GM12878 (cell line): ENCODE data around the gene DIO3. TPM values are rescaled to one million over a fixed set of nuclear protein-coding genes. Genes with fewer than 3 reads are reported as not detected.

Experiments
- ATAC-seq: fragments of 200-7000 bp; cut with Tn5 transposase; 3 replicates; pipeline ENCODE4 v1.9.1; 2020; ENCODE audit warnings: mild to moderate bottlenecking, moderate library complexity
- BruUV-seq: library from RNA; stranded (reverse); fragments of 400-500 nt; replicated peaks from 2 replicates; lab custom pipeline; 2021; lab: Mats Ljungman, UMichigan
- CTCF ChIA-PET: fragments of 300-600 bp; sonication (Branson Sonifier 250); formaldehyde crosslinking; extraction: SDS; loops from one replicate; lab custom pipeline; 2021; ENCODE audit warnings: inconsistent platforms; lab: Yijun Ruan, JAX
- POLR2A ChIA-PET: fragments of 350-600 bp; formaldehyde crosslinking; extraction: SDS; loops from one replicate; lab custom pipeline; 2021; ENCODE audit warnings: inconsistent platforms; lab: Charles Lee
- RAD21 ChIA-PET: fragments of 300-600 bp; sonication (Branson Sonifier 250); formaldehyde crosslinking; loops from one replicate; lab custom pipeline; 2023; ENCODE audit warnings: antibody characterized with exemption; ENCODE audit not compliant: unreplicated experiment; lab: Charles Lee
- SMC1A ChIA-PET: fragments of 300-600 bp; sonication (Branson Sonifier 250); formaldehyde crosslinking; loops from one replicate; lab custom pipeline; 2023; ENCODE audit not compliant: unreplicated experiment, uncharacterized antibody; lab: Charles Lee
- DNase-seq: peaks from one replicate; pipeline ENCODE4 v3.0.0-alpha.2; 2011; ENCODE audit warnings: low read depth, low spot score
- FAIRE-seq: peaks from 3 replicates; lab custom pipeline; 2011; peaks lifted over from hg19 to GRCh38; lab: Jason Lieb, UNC
- H2AFZ ChIP-seq: 2 replicates; pipeline ENCODE4 v1.6.0; 2011; ENCODE audit warnings: low read depth, low read length, control low read depth; ENCODE audit not compliant: control insufficient read depth
- H3K27ac ChIP-seq: 2 replicates; pipeline ENCODE4 v1.5.1; 2011; ENCODE audit warnings: control low read depth; ENCODE audit not compliant: control insufficient read depth, insufficient read depth
- H3K27me3 ChIP-seq, 2 experiments: replicated peaks in 1 of 2; 2 replicates each; pipeline versions ENCODE4 v1.6.0 to v1.6.1; 2011; ENCODE audit warnings: low read length in 1 of 2; ENCODE audit not compliant: control insufficient read depth in 2 of 2, insufficient read depth in 2 of 2
- H3K36me3 ChIP-seq, 2 experiments: 2 replicates each; pipeline ENCODE4 v1.5.1; 2011; ENCODE audit warnings: low read length in 1 of 2; ENCODE audit not compliant: control insufficient read depth in 2 of 2, insufficient read depth in 2 of 2
- H3K4me1 ChIP-seq: 2 replicates; pipeline ENCODE4 v1.6.1; 2011; ENCODE audit warnings: mild to moderate bottlenecking, low read length, moderate library complexity, mixed read lengths; ENCODE audit not compliant: control insufficient read depth, insufficient read depth
- H3K4me2 ChIP-seq: 2 replicates; pipeline ENCODE4 v1.6.0; 2011; ENCODE audit warnings: control low read depth; ENCODE audit not compliant: control insufficient read depth, insufficient read depth
- H3K4me3 ChIP-seq: fragments of 200-600 bp; sonication (generic); 2 replicates; pipeline ENCODE4 v1.5.1; 2016
- H3K79me2 ChIP-seq: 2 replicates; pipeline ENCODE4 v1.6.0; 2011; ENCODE audit warnings: low read length; ENCODE audit not compliant: control insufficient read depth, insufficient read depth
- H3K9ac ChIP-seq: 2 replicates; pipeline ENCODE4 v1.8.0; 2011; ENCODE audit warnings: low read length, control low read depth, mixed read lengths; ENCODE audit not compliant: control insufficient read depth, insufficient read depth
- H3K9me3 ChIP-seq: replicated peaks from 3 replicates; pipeline ENCODE4 v1.5.1; 2011; ENCODE audit warnings: mild to moderate bottlenecking, low read length; ENCODE audit not compliant: control insufficient read depth, insufficient read depth
- H4K20me1 ChIP-seq: 2 replicates; pipeline ENCODE4 v1.6.0; 2011; ENCODE audit not compliant: control insufficient read depth, insufficient read depth
- POLR2AphosphoS2 ChIP-seq: IDR thresholded peaks from 2 replicates; pipeline ENCODE4 v1.6.1; 2011; ENCODE audit warnings: low read depth, mild to moderate bottlenecking, low read length, improper control_type of control experiment, moderate library complexity
- RAD21 ChIP-seq: IDR thresholded peaks from 2 replicates; pipeline ENCODE4 v1.6.1; 2011; ENCODE audit warnings: mild to moderate bottlenecking, low read depth, low read length, moderate library complexity; ENCODE audit not compliant: insufficient read depth
- WGBS: methylation state at CpG from one replicate; pipeline ENCODE4 v1.1.6; 2016; ENCODE audit warnings: low lambda C conversion rate; ENCODE audit not compliant: insufficient replicate concordance, insufficient coverage; ENCODE audit errors: missing lambda C conversion rate; 5-methylcytosine and 5-hydroxymethylcytosine counted together
- in situ Hi-C: fragments of 300-500 bp; cut with MboI; formaldehyde crosslinking; loops from 9 replicates; pipeline ENCODE4 v1.14.3; 2018; ENCODE audit warnings: mixed read lengths
- intact Hi-C: fragments of 100-400 bp; cut with micrococcal nuclease; formaldehyde crosslinking; loops from one replicate; pipeline ENCODE4 v1.14.2; 2022; ENCODE audit not compliant: unreplicated experiment
- polyA plus RNA-seq, 11 experiments: library from polyadenylated mRNA; depleted of rRNA in 4 of 11; unstranded in 6 of 11; stranded (reverse) in 5 of 11; fragments of >200 nt; fragmentation: Nextera tagmentation in 4 of 11; fragmentation: Illumina TruSeq in 1 of 11; extraction: Ambion mirVana in 4 of 11; extraction: Trizol in 1 of 11; gene quantifications; 1 replicate in 1 of 11; 2 replicates in 10 of 11; pipeline versions ENCODE4 v1.2.1 to v1.2.3, GENCODE V29; 2011 to 2016; ENCODE audit warnings: inconsistent platforms in 2 of 11, missing spikeins in 2 of 11, low read depth in 1 of 11
- total RNA-seq, 4 experiments: library from RNA; depleted of rRNA in 3 of 4; stranded (reverse); fragments of >200 nt in 3 of 4; fragmentation: Illumina TruSeq in 1 of 4; extraction: Trizol in 1 of 4; gene quantifications; 2 replicates each; pipeline versions ENCODE4 v1.2.1 to v1.2.3, GENCODE V29; 2013 to 2021
- TF ChIP-seq, protein P1 (sequence below): fragments of 450-650 bp; IDR thresholded peaks from 2 replicates; pipeline ENCODE4 v1.6.1; 2016; ENCODE audit warnings: mild to moderate bottlenecking
- TF ChIP-seq, protein P2 (sequence below): fragments of 150-350 bp; IDR thresholded peaks from 2 replicates; pipeline ENCODE4 v1.6.1; 2014; ENCODE audit warnings: mild to moderate bottlenecking, low read depth, low read length

DIO3 gene
- total and polyA plus RNA-seq, 10 of the 15 experiments (the other 5 are each of a cell fraction or from before 2014, with no cell fraction given), result not detected

DNA sequence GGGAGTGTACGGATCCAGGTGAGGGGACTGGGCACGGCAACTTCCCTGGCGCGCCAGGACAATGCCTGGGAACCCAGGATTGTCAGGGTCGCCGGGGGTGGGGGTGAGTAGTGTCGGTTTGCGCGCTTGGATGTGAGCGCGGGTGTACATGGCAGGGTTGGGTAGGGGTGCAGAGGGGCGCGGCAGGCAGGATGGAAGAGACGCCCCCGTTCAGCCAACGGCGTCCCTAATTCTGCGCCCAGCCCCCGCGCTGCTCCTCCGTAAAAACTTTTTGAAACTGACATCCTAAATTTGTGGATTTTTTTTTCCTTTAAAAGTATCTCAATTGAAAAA, 3.1 kb downstream of the DIO3 start:
- no peak overlapping the region for H3K27ac ChIP-seq
- H3K27me3 ChIP-seq, result peaks cover 0 to 4% of the 10 kb centered on the region in 2 experiments; a peak in 2 of 4 replicates
- no peak overlapping the region for H2AFZ ChIP-seq
- H3K9me3 ChIP-seq, result no peaks in the 10 kb centered on the region; the same call in 2 of the 3 replicates
- no peak for ATAC-seq
- no peak for DNase-seq
- intact Hi-C loops, result no loop called here
- in situ Hi-C loops, result no loop called here
- no peaks in the 10 kb centered on the region for H3K79me2 ChIP-seq
- no peak overlapping the region for H3K9ac ChIP-seq
- FAIRE-seq, result no peak
- no peak overlapping the region for H3K4me2 ChIP-seq
- 31% methylated on average over 13 of the region's 21 CpGs for WGBS
- SMC1A ChIA-PET, result no interaction called here
- no peak overlapping the region for H3K4me3 ChIP-seq
- CTCF ChIA-PET, result no interaction called here
- no TSS peak for BruUV-seq
- no peaks in the 10 kb centered on the region for H3K4me1 ChIP-seq
- RAD21 ChIA-PET, result no interaction called here
- TF ChIP-seq, protein P1, sequence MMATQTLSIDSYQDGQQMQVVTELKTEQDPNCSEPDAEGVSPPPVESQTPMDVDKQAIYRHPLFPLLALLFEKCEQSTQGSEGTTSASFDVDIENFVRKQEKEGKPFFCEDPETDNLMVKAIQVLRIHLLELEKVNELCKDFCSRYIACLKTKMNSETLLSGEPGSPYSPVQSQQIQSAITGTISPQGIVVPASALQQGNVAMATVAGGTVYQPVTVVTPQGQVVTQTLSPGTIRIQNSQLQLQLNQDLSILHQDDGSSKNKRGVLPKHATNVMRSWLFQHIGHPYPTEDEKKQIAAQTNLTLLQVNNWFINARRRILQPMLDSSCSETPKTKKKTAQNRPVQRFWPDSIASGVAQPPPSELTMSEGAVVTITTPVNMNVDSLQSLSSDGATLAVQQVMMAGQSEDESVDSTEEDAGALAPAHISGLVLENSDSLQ, result no peak
- TF ChIP-seq POLR2AphosphoS2 (no peak), RAD21 (no peak)
- TF ChIP-seq, protein P2, sequence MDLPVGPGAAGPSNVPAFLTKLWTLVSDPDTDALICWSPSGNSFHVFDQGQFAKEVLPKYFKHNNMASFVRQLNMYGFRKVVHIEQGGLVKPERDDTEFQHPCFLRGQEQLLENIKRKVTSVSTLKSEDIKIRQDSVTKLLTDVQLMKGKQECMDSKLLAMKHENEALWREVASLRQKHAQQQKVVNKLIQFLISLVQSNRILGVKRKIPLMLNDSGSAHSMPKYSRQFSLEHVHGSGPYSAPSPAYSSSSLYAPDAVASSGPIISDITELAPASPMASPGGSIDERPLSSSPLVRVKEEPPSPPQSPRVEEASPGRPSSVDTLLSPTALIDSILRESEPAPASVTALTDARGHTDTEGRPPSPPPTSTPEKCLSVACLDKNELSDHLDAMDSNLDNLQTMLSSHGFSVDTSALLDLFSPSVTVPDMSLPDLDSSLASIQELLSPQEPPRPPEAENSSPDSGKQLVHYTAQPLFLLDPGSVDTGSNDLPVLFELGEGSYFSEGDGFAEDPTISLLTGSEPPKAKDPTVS, result no peak
- no peaks in the 10 kb centered on the region for H3K36me3 ChIP-seq
- H4K20me1 ChIP-seq, result no peaks in the 10 kb centered on the region
- POLR2A ChIA-PET, result no interaction called here
